ENCODE data around the gene EVA1B.

Gene EVA1B

GRCh38 chr1:36274201-36274600 lies 49.2 kb downstream of the EVA1B start:
- no peak for TF ChIP-seq CTCF (IDR thresholded peaks at IDR 0.05; ENCODE audit: poor library complexity, severe bottlenecking)
- Histone ChIP-seq H3K4me3 (ENCODE audit: severe bottlenecking) (no peak overlapping the region), H3K9me3 (ENCODE audit: severe bottlenecking) (no peaks in the 10 kb centered on the region), H3K27ac (ENCODE audit: poor library complexity, severe bottlenecking) (no peak overlapping the region), H3K4me1 (ENCODE audit: insufficient read depth, poor library complexity, severe bottlenecking) (no peaks in the 10 kb centered on the region), H3K27me3 (ENCODE audit: insufficient read depth, poor library complexity, severe bottlenecking) (no peaks in the 10 kb centered on the region), H3K36me3 (ENCODE audit: low read depth) (peaks cover 50% of the 10 kb centered on the region)
- DNase-seq (ENCODE audit: low spot score): no peak
- ATAC-seq (ENCODE audit: low read depth): no peak

GRCh38 chr1:36273024-36273423 lies 50.4 kb downstream of the EVA1B start:
- H3K36me3 ChIP-seq (ENCODE audit: low read depth): peaks cover 50% of the 10 kb centered on the region
- ATAC-seq (ENCODE audit: low read depth): no peak
- TF ChIP-seq CTCF (IDR thresholded peaks at IDR 0.05; ENCODE audit: poor library complexity, severe bottlenecking): no peak

More at GRCh38 chr1:36273024-36273423, 50.4 kb downstream of the EVA1B start:
- H3K4me3 ChIP-seq (ENCODE audit: severe bottlenecking): no peak overlapping the region
- H3K9me3 ChIP-seq (ENCODE audit: severe bottlenecking): no peaks in the 10 kb centered on the region
- no peak for DNase-seq (ENCODE audit: low spot score)
- H3K27ac ChIP-seq (ENCODE audit: poor library complexity, severe bottlenecking): no peak overlapping the region
- no peaks in the 10 kb centered on the region for H3K27me3 ChIP-seq (ENCODE audit: insufficient read depth, poor library complexity, severe bottlenecking)
- no peaks in the 10 kb centered on the region for H3K4me1 ChIP-seq (ENCODE audit: insufficient read depth, poor library complexity, severe bottlenecking)
